Right kidney (tissue), 1 donor: ENCODE measurements around the gene CENPT.
A peak's percentile ranks its signal among the peaks of the same experiment; 100 is the strongest.
"Not testable (repeated sequence)": the region's sequence is repeated elsewhere in the genome, so short reads cannot be mapped to it uniquely, and the experiment has no call there.

Source experiments
- DNase-seq: peaks from one replicate; pipeline ENCODE4 v3.0.0-alpha.2; 2016

CENPT gene

DNA sequence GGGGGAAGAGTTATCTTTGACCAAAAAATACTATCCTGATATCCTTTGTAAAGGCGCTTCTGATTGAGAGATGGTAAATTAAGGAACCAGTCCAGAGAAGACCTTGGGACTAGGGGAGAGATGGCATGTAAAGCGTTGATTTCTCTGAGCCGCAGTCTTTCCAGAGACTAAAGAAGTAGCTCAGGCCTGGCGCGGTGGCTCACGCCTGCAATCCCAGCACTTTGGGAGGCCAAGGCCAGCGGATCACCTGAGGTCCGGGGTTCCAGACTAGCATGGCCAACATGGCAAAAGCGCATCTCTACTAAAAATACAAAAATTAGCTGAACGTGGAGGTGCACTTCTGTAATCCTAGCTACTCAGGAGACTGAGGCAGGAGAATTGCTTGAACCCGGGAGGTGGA, 625 bp upstream of the CENPT start:
- DNase-seq: no peak

DNA sequence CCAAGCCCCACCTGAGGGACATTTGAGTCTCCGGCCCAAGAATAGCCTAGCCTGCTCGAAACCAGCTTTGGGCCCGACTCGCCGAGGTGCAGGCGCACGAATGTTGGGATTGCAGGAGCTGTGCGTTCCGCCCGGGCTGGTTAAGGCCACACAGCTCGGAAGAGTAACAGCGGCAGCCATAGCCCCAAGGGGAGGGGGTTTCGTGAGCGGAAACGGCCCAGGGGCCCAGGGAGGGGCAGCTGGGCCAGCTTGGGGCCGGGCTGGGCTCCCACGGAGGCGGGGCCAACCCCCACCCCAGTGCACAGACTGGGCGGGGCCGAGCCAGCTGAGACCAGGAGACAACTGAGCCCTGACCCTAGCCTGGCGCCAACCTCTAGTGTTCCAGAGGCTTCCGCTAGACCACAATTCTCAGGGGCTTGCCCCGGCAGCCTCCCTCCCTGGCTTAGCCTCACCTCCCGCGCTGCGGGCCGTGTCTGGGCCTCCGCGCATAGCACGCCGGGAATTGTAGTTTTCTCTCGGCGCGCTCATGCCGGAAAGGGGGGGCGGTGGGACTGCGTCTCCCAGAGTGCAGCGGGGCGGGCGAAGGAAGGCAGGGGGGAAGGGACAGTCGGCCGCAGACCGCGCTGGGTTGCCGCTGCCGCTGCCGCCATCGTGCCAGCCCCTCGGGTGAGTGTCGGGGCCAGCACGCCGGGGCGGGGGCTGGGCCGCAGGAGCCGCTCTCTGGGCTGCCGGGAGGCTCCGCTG, 1.0 kb downstream of the CENPT start, which contains the start of gene NUTF2:
Gene NUTF2 (plus strand): TSS at position 614 of the 744 bp plus-strand sequence. CDS start 18,198 bp downstream, outside the sequence.
- peak; percentile 98 for DNase-seq

DNA sequence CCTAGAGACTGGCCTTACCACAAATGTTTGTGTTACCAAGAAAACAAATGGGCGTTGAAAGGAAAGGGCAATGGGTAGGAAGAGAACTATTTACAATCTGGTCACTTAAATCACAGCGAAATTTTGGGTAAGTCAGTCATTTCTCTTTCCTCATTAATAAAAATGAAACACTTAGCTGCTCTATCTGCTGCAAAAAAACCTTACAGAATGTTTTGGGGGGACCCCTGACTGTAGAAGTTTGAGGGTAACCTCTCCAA, 1.5 kb downstream of the CENPT start:
- DNase-seq: no peak

DNA sequence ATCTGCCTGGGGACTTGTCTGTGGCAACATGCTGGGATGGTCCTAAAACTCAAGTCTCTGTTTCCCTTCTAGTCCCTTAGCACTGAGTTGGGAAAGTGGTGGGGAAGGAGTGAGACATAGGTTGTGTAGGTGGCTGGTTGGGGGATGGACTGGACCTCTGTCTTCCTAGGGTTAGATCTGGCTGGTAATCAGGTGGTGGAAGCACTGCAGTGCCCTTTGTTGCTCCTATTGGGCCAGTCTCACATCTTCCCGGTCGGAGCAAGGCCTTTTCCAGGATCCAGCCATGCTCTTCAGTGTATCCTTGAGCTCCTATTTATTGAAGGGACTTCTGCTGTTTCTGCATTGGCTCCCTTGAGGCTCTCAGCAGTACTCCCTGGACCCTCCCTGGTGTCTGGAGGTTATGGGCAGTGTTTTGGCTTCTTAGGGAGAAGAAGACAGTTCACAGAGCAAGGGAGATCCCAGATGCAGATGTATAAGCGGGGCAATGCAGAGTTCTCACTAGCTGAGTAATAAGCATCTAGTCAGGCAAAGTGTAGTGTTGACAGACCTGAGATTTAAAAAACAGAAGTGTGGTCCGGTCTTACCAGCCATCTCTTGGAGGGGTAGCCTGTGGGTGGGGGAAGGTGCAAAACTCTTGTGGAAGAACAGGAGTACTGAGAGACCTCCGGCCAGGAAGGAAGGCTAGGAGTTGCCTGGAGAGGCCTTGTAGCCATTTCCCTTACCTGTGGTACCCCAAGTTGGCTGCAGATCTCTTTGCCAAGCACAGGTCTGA, 2.0 kb downstream of the CENPT start:
- no peak for DNase-seq

DNA sequence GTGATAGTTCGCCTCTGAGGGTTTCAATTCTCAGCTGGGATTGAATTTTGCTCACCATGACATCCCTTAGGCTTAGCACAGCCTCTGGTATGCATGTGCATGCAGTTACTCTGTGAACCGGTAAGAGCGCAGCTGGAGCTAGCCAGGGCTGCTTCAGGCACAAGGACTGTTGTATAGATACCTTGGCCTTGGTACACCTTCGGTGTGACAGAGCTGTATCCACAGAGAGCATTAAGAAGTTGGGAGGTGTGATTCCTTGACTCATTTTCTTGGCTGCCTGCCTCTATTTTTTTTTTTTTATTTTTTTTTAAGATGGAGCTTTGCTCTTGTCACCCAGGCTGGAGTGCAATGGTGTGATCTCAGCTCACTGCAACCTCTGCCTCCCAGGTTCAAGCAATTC, 3.0 kb downstream of the CENPT start:
- DNase-seq: no peak

DNA sequence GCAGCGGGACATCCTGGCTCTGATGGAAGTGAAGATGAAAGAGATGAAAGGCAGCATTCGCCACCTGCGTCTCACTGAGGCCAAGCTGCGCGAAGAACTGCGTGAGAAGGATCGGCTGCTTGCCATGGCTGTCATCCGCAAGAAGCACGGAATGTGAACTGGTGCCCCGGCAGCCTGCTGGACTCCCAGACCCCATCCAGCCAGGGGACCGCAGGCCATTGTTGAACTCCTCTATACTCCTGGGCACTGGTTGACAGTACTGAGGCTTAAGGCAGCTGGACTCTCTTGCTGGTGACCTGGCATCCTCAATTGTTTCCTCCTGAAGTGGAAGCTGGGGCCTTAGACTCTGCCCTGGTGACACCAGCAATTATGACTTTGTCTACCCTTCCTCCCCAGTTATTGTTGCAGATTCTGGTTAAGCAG, 4.1 kb downstream of the CENPT start:
- DNase-seq: no peak

DNA sequence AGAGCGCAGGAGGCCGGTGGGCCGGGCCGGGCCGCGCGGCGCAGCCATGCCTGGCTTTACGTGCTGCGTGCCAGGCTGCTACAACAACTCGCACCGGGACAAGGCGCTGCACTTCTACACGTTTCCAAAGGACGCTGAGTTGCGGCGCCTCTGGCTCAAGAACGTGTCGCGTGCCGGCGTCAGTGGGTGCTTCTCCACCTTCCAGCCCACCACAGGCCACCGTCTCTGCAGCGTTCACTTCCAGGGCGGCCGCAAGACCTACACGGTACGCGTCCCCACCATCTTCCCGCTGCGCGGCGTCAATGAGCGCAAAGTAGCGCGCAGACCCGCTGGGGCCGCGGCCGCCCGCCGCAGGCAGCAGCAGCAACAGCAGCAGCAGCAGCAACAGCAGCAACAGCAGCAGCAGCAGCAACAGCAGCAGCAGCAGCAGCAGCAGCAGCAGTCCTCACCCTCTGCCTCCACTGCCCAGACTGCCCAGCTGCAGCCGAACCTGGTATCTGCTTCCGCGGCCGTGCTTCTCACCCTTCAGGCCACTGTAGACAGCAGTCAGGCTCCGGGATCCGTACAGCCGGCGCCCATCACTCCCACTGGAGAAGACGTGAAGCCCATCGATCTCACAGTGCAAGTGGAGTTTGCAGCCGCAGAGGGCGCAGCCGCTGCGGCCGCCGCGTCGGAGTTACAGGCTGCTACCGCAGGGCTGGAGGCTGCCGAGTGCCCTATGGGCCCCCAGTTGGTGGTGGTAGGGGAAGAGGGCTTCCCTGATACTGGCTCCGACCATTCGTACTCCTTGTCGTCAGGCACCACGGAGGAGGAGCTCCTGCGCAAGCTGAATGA, 4.8 kb downstream of the CENPT start:
- DNase-seq: peak; percentile 85

DNA sequence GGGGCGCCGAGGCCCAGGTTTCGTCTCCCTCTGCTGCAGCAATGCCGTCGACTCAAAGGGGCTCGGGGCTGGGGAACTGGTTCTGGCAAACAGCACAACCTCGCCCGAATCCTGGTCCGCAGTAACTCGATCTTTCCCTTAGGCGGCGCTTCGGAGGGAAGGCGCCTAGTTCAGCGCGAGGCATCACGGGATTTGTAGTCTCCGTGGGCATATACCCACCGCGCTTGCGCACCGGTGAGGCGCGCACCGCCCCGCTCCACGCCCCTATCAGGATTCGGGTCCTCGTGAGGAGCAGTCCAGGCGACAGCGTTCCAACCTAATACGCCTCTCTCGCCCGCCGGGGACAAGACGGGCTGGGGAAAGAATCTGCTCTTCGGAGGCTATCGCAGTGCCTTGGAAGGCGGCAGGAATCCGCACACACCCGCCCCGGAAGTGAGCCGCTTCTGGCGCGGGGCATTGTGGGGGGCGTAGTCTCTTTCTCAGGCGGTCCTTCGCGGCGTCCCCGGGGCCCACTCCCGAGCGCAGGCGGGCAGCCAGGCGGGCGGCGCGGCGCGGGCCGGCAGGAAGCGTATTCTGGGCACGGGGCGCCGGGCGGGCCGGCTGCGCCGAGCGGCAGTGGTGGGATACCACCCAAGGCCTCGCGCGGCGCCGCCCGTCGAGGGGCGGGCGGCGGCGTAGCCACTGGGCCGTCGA, 5.5 kb downstream of the CENPT start, which contains the start of gene THAP11:
Gene THAP11 (plus strand): TSS at position 505 of the 693 bp plus-strand sequence. CDS start 235 bp downstream, outside the sequence.
- DNase-seq: peak; percentile 99

DNA sequence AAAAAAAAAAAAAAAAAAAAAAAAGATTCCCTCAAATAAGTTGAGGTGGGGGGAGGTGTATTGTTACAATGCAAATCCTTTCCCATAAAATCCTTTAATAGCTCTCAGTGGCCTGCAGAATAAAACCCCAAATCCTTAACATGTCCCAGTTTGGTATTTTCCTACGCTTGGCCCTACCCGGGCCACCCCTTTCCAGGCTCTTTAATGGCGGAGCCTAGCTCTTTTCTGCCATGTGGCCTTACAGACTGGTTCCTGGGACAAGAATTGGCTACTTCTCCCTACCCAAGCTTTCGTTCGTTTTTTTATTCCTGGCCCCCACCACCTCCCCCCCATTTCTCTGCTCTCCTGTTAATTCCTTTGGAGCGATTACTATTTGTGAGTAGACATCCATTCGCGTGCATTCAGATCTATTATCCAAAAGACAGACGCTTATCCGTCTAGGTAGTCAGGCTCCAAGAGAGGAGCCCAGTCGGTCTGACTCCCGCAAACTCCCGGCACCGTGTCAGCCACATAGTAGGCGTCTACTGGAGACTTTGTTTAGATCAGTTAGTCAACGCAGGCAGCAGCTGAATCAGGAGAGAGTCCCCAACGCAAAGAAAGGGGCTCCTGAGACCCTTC, 6.2 kb downstream of the CENPT start:
- DNase-seq: no peak

DNA sequence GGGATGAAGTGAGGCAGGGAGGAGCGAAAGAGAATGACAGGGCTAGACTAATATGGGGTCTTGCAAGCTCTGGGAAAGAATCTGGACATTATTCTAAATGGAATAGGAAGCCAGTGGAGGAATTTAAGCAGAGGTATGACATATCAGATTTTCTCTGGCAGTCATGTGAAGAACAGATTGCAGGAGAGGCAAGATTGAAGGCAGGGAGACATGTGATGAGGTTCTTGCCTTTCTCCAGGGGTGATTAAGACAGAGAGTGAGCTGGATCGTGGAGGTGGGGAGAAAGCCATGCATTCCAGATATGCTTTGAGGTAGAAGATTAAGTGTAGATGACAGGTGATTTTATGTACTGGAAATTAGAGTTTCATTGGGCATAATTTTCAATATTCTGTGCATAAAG, 9.7 kb downstream of the CENPT start:
- no peak for DNase-seq

DNA sequence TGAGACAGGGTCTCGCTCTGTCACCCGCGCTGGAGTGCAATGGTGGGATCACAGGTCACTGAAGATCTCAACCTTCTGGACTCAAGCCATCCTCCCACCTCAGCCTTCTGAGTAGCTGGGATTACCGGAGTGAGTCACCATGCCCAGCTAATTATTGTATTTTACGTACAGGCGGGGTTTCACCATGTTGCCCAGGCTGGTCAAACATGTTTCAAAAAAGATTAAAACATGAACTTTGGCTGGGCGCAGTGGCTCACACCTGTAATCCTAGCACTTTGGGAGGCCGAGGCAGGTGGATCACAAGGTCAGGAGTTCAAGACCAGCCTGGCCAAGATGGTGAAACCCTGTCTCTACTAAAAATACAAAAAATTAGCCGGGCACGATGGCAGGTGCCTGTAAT, 10.3 kb downstream of the CENPT start:
- not testable (repeated sequence) for DNase-seq

DNA sequence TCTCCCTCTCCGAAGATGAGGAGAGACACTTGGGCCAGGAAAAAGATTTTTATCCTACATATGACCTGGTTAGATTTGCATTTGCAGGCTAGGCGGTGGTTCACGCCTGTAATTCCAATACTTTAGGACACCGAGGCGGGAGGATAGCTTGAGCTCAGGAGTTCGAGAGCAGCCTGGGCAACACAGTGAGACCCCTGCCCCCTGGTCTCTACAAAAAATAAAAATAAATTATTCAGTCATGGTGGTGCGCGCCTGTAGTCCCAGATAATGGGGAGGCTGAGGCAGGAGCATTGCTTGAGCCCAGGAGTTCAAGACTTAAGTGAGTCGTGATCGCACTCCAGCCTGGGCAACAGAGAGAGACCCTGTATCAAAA, 13.3 kb downstream of the CENPT start:
- DNase-seq: no peak

DNA sequence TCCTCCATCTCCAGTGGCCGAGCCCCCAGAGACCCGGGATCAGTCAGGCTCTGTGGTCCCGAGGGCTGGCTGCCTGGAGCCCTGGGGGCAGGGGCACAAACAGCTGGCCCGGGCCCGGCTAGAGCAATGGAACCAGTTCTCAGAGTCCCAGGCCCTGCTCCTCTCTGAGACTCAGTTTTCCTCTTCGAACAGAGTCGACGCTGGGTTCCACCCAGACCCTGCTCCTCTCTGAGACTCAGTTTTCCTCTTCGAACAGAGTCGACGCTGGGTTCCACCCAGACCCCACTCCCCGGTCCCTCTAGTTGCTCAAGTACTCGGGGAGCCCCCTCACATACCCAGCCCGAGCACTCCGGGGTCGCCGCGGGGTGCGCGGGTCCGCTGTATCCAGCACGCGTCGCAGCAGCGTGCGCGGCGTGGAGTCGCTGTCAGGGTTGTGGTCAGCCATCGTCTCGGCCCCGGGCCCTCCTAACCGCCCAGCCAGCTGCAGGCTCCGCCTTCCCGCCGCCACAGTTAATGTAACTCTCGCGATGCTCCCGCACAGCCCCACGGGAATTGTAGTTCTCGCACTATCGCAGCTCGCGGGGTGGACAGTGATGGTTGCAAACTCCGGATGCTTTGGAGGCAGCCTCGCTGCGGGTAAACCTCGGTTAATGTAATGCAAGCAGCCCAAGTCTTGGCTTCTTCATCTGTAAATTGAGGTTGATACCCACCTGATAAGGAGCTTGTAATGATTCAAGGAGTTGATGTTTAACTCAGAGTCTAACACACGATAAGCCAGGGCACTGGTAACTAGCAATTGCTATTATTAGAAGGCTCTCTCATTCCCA, 13.9 kb downstream of the CENPT start:
- peak; percentile 86 for DNase-seq

DNA sequence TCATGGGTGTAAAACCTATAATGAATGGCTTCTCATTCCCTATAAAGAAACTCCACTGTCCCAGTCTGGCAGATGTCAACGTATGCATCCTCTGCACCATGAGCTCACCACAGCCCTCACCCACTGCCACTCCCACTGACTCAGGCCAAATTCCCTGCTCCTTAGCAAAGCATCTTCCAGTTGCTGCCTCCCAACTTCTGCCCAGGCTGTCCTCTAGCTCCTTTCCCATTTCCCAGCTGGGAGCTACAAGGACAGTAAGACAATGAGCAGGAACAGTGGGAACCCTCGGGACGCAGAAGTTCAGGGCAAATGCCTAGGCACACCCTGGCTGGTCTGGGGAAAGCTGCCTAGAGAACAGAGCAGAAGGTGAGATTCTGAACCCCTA, 14.5 kb downstream of the CENPT start:
- peak; percentile 12 for DNase-seq

DNA sequence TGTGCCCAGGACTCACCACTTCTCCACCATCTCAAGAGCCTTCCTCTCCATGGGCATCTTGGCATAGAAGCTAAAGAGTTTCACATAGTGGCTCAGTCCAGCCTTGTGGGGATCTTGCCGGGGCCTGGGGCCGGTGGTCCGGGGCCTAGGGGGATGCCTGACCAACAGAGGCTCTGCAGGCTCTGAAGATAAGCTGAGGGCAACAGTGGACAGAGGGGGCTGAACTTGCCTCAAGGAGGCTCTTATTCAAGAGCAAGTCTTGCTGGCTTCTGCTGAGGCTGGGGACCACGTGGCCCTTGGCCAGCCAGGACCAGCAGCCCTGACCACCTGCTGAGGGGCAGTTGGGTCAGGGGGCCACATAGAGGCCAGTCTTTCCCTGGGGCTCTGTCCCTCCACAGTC, 18.8 kb downstream of the CENPT start:
- no peak for DNase-seq

DNA sequence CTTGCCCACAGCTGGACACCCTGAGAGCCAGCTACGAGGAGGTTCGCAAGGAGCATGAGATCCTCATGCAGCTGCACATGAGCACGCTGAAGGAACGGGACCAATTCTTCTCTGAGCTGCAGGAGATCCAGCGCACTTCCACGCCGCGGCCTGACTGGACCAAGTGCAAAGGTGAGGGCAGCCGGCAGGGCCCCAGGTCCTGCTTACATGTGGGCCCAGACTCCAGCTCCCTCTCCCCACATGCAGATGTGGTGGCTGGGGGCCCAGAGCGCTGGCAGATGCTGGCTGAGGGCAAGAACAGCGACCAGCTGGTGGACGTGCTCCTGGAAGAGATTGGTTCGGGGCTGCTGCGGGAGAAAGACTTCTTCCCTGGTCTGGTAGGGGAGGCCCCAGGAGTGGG, 21.6 kb downstream of the CENPT start:
- no peak for DNase-seq

DNA sequence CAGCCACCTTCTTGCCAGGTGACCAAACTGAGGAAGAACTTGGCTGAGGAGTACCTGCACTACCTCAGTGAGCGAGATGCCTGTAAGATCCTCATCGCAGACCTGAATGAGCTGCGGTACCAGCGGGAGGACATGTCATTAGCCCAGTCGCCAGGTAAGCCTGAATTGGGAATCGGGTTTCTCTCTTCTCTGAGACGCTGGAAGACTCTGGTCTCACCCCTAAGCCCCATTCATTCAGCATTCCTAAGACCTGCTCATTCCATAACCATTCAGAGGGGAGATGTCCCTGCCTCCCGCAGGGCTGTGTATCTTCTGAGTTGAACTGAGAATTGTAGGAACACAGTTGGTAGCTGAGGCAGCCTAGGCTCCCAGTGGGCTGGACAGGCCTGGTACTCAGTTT, 22.4 kb downstream of the CENPT start:
- DNase-seq: no peak

DNA sequence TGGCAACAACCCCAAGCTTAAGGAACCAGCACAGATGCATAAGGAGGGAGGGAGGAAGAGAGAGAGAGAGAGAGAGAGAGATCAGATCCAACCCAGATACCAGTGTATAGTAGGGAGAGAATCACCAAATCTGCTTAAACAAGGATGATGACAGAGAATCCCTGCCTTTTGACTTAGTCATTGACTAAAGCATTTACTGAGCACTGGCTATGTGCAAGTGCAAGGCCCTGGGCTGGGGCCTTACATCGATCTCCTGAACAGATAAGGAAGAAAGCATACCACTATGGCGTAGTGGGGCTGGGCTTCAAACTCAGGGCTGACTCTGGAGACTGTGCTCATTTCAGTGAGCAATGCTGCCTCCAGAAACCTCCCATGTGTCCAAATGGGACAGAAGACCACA, 25.0 kb downstream of the CENPT start:
- DNase-seq: no peak

DNA sequence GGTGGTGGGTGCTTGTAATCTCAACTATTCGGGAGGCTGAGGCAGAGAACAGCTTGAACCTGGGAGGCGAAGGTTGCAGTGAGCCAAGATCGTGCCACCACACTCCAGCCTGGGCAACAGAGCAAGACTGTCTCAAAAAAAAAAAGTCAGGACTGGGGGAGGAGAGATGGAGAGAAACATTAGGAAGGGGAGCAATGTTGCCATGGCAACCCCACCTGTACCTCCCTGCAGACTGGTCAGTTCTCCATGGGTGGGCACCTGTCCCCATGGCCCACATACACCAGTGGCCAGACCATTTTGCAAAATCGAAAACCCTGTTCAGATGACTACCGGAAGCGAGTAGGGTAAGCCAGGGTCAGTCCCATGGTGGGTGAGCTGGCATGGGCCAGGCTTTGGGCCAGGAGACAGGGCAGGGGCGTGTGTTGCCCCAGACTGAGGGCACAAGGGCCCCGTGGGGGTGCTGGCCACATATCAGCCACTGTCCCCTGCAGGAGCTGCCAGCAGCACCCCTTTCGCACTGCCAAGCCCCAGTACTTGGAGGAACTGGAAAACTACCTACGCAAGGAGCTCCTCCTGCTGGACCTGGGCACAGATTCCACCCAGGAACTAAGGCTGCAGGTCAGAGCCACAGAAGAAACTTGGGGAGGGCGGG, 26.8 kb downstream of the CENPT start:
- no peak for DNase-seq

DNA sequence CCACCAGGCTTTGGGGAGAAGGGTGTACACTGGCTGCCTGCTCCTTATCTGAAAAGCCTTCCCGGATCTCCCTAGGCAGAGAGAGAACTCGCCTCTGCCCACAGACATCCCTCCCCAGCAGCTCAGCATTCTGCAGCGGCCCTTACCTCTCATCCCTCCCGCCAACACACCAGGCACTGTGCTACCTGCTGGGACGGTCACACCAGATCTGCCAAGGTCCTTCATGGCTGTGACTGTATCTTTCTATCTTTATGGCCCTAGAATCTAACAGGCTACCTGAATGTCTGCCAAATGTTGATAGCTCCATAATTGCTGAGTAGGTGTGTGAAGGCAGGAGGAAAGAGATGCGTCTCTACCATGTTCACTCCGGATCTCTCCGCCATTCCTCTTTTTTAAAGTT, 32.9 kb downstream of the CENPT start:
- no peak for DNase-seq

DNA sequence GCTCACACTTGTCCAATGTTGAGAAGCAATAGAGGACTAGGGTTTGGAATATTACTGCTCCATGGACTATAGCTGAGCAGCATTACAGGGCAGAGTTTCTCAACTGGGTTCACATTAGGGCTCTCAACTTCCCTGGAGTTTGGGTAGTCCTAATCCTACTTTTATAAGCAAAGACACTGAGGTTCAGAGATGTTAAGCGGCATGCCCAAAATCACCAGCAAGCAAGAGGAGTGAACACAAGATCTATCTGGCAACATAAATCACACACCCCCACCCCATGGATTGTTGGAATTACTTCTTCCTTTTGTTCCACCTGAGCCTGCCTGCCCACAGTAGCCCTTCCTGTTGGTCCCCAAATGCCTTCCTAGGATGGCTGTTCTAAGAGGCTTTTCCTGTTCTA, 35.6 kb downstream of the CENPT start:
- no peak for DNase-seq
